ENCODE results near the gene COL4A2.

GRCh38 chr13:110419381-110419791 is 112.3 kb downstream of the COL4A2 start:
- no peak for TF ChIP-seq CTCF (conservative IDR thresholded peaks at IDR 0.05; ENCODE audit: low read depth, low read length)
- TF ChIP-seq EZH2 (IDR thresholded peaks at IDR 0.05; ENCODE audit: low read length, unreplicated experiment) = no peak
- no peak for TF ChIP-seq EZH2phosphoT487 (IDR thresholded peaks at IDR 0.05; ENCODE audit: borderline replicate concordance, low read length)
